Sciatic nerve (tissue), 2 donors: Measurements from ENCODE around the gene UBTF. TPM values are rescaled to one million over a fixed set of nuclear protein-coding genes. Genes with fewer than 3 reads are reported as not detected.

ENCODE experiments used
- ATAC-seq: fragments of 200-7000 bp; cut with Tn5 transposase; one replicate; pipeline ENCODE4 v1.9.1; 2020; ENCODE audit warnings: mild to moderate bottlenecking, moderate library complexity
- DNase-seq: peaks from one replicate; pipeline ENCODE4 v3.0.0-alpha.2; 2020; ENCODE audit warnings: low spot score
- intact Hi-C: fragments of 100-400 bp; cut with DNase I; formaldehyde crosslinking; loops from one replicate; pipeline ENCODE4 v1.14.2; 2022
- total RNA-seq: library from RNA; stranded (reverse); fragmentation: NEBNext Ultra II Directional; extraction: Animal tissue kit (Norgen Biotek cat#: 25700); gene quantifications from one replicate; pipeline ENCODE4 v1.2.1, GENCODE V29; 2021
- donor health status: DM: no; HTN: no; CAD: no.
- donor health status: DM: no; HTN: no; CAD: no.

Gene UBTF
- total RNA-seq, 1 donor from 2014 or later, result 76.6 TPM

GRCh38 chr17:44218344-44219107, 949 bp downstream of the UBTF start:
- intact Hi-C loops, result no loop called here
- ATAC-seq, result peak; percentile 82
- DNase-seq, result peak; percentile 93

- DNase-seq (no peak), ATAC-seq (no peak)
- intact Hi-C loops, result no loop called here
Measured at GRCh38 chr17:44217738-44218343, 1.6 kb downstream of the UBTF start.

GRCh38 chr17:44216694-44217093, 2.8 kb downstream of the UBTF start:
- intact Hi-C loops, result no loop called here
- DNase-seq, result no peak
- ATAC-seq, result no peak

- ATAC-seq (no peak), DNase-seq (no peak)
- intact Hi-C loops, result no loop called here
Measured at GRCh38 chr17:44216173-44216572, 3.3 kb downstream of the UBTF start.

DNA sequence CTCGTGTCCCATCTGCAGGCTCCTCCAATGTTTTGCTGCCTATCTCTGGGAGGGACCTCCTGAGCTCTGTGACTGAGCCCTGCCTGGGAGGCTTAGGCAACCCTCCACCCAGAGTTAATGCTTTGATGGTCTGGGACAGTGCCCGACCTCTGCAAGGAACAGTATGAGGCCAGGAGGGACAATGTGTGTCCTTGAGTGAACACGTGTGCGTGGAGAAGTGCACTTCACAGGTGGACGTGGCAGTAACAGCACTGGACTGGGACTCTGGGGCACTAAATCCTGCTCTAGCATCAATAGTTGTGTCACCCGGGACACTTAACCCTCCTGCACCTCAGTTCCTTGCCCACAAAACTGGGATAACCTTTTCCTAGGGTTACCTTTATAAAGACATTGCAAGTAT, 4.6 kb downstream of the UBTF start:
- intact Hi-C loops, result no loop called here
- no peak for DNase-seq
- ATAC-seq, result no peak

- DNase-seq (no peak), ATAC-seq (no peak)
- intact Hi-C loops, result no loop called here
Measured at GRCh38 chr17:44214230-44214494, 5.3 kb downstream of the UBTF start.

GRCh38 chr17:44213403-44214229, 5.9 kb downstream of the UBTF start:
- DNase-seq, result no peak
- intact Hi-C loops, result no loop called here
- ATAC-seq, result no peak

GRCh38 chr17:44212507-44213402, 6.7 kb downstream of the UBTF start:
- ATAC-seq, result no peak
- DNase-seq, result no peak
- intact Hi-C loops, result no loop called here

GRCh38 chr17:44211281-44212265, 7.9 kb downstream of the UBTF start:
- ATAC-seq, result no peak
- DNase-seq, result no peak
- intact Hi-C loops, result loop anchor here (2.0 kb wide), 1 partner anchor 115 kb away; no protein-coding TSS in a partner anchor

GRCh38 chr17:44210342-44211192, 8.9 kb downstream of the UBTF start:
- peak; percentile 92 for DNase-seq
- intact Hi-C loops, result loop anchor here (2.0 kb wide), 1 partner anchor 116 kb away; no protein-coding TSS in a partner anchor

GRCh38 chr17:44209786-44210341, 9.6 kb downstream of the UBTF start:
- DNase-seq (no peak), ATAC-seq (no peak)
- intact Hi-C loops, result loop anchor here (2.0 kb wide), 1 partner anchor 117 kb away; no protein-coding TSS in a partner anchor

More at GRCh38 chr17:44210342-44211192, 8.9 kb downstream of the UBTF start:
- peak; percentile 86 for ATAC-seq

DNA sequence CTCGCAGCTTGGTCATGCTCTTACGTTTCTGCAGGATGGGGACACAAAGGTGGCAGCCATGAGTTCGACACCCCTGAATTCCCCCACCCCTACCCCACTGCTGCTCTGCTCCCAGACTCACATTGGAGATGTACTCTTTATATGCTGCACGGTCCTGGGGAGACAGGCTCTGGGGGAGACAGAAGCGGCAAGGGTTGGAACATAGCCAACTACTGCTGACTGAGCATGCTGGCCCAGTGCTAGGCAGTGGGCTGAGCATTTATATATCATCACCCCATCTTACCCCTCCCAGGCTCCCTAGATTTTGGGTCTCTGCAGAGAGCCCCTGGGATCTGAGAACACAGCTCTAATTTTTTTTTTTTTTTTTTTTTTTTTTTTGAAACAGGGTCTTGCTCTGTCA, 11.7 kb downstream of the UBTF start:
- DNase-seq (no peak), ATAC-seq (no peak)
- intact Hi-C loops, result no loop called here

- no peak for ATAC-seq
- intact Hi-C loops, result no loop called here
- no peak for DNase-seq
Measured at GRCh38 chr17:44207319-44207718, 12.2 kb downstream of the UBTF start.

- intact Hi-C loops, result no loop called here
- ATAC-seq (no peak), DNase-seq (no peak)
Measured at GRCh38 chr17:44206825-44207155, 12.7 kb downstream of the UBTF start.

GRCh38 chr17:44205962-44206824, 13.3 kb downstream of the UBTF start:
- ATAC-seq (no peak), DNase-seq (no peak)
- intact Hi-C loops, result no loop called here

- intact Hi-C loops, result no loop called here
- no peak for ATAC-seq
Measured at GRCh38 chr17:44204441-44204882, 15.0 kb downstream of the UBTF start.

More at GRCh38 chr17:44204441-44204882, 15.0 kb downstream of the UBTF start:
- DNase-seq, result no peak
